NCI-H2196 treated with DMSO at 0.1 percent for 48 hours (cell line): ENCODE data around the gene SOCS7.

ENCODE experiments used
- DNase-seq: peaks from one replicate; lab custom pipeline; 2025; ENCODE audit not compliant: unreplicated experiment; lab: John Stamatoyannopoulos, UW

SOCS7 gene

DNA sequence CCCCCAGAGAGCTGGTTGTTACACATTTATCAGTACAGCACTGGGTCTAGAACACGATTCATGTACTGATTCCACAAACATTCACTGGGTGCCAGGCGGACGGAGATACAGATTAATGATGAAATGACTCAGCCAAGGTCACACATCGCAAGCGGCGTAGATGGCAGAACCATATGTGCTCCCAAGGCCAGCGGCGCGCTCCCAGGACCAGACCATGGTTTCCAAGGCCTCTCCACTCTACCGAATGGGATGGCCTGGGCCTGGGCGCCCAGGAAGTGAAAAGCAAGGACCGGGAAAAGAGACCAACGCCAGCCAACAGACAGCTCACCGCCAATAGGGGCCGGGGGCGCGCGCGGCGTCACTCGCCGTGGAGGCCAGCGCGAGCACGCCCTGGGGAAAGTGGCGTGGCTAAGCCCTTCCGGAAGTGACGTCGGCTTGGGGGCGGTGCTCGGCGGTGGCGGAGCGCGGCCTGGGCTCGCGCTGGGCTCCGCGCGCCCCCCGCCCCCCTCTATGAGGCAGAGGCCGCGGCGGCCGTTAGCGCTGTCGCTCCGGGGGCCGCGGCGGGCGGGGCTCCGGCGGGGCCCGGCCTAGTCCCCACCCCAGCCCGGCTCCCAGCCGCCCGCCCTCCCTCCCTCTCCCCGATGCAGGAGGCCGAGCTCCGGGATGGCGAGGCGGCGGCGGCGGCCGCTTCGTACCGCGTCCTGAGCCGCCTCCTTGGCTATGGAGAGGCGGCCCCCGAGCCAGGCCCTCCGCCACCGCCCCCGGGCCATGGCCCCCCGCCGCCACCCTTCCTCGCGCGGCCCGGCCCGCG is at the start of gene SOCS7:
TSS of gene SOCS7 (plus strand) at position 433 of the 811 bp plus-strand sequence. CDS start at position 642, 209 bp downstream.
- peak; percentile 54 for DNase-seq

DNA sequence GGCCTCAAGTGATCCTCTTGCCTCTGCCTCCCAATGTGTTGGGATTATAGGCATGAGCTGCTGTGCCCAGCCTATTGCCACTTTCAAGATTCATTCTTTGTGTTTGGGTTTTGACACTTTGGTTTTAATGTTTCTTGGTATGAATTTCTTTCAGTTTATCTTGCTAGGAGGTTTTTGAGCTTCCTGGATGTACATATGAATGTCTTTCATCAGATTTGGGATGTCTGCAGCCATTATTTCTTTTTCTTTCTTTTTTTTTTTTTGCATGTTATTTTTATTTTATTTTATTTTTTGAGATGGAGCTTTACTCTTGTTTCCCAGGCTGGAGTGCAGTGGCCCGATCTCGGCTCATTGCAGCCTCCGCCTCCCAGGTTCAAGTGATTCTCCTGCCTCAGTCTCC is 36.1 kb upstream of the SOCS7 start:
- DNase-seq, result no peak

GRCh38 chr17:38317081-38317480 is 34.6 kb upstream of the SOCS7 start:
- no peak for DNase-seq

- no peak for DNase-seq
Observed at GRCh38 chr17:38320482-38320881, 31.2 kb upstream of the SOCS7 start.

- DNase-seq, result peak; percentile 4
Observed at GRCh38 chr17:38322156-38322779, 29.4 kb upstream of the SOCS7 start.

GRCh38 chr17:38322897-38323296 is 28.7 kb upstream of the SOCS7 start:
- no peak for DNase-seq

- DNase-seq, result no peak
Observed at GRCh38 chr17:38324141-38324697, 27.4 kb upstream of the SOCS7 start.

DNA sequence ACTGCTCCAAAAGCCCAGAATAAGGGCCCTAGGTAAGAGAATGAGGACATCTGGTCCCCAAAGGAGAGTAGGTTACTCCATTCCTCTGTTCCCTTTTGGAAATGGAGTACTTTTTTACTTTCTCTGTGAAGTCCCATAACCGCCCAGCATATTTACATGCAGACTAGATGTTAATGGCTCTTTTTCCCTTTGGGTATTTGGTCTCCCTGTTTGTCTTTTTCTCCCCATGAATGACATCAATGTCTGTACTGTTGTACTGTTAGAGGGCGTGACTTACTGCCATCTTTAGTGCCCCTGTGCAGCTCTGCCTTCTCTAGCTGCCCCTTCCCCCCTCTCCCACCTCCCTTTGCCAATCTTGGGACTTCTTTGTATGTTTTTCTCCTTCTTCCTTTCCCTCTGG is 26.9 kb upstream of the SOCS7 start:
- no peak for DNase-seq

DNA sequence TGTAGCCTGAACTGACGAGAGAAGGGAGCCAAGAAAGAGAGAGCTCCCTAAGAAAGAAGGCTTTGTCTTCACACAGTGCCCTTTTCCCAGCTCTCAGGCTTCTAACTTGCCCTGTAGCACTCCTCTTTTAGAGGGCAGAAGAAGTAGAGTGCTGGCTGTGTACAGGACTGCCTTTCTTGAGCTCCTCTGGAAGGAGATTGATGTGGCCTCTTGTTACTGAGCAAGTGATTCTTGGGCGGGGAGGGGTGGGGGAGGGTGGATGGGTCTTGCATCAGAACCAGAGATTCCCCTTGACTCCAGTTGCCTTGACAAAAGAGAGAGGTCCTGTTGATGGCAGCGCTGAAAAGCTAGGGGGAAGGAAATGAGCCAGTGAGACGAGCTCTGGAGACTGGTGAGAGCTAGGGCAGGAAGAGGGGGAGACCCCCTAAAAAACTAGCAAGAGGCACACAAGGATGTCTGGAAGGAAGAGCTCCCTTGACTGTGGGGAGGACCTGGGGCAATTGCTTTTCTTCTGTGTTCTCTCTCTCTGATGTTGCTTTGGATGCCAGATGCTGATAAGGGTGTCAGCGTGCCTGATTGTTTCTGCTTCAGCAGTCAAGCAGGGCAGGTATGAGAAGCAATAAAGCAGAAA is 26.3 kb upstream of the SOCS7 start:
- no peak for DNase-seq

- DNase-seq, result no peak
Observed at GRCh38 chr17:38326996-38327792, 24.4 kb upstream of the SOCS7 start.

- DNase-seq, result no peak
Observed at GRCh38 chr17:38327936-38328335, 23.7 kb upstream of the SOCS7 start.

- DNase-seq, result no peak
Observed at GRCh38 chr17:38328620-38329019, 23.0 kb upstream of the SOCS7 start.

DNA sequence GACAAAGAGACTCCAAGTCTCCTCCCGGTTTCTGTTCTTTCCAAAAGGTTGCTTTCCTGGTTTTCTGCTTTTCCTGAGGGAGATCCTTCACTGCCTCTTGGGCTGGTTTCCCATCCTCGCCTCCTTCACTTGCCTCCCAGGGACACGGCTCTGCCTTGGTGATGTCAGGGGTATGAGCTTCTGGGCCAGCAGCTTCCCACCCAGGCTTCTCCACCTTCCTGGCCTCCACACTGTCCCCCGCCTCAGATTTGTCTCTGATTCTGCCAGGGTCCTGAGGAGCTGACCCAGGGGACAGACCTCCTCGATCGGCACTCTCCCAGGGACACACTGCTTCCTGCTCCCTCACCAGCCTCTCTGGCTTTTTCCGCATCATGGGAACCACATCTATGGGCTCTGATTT is 22.4 kb upstream of the SOCS7 start:
- DNase-seq, result no peak

- no peak for DNase-seq
Observed at GRCh38 chr17:38329808-38330730, 21.6 kb upstream of the SOCS7 start.

GRCh38 chr17:38330941-38331411 is 20.7 kb upstream of the SOCS7 start:
- DNase-seq, result no peak

DNA sequence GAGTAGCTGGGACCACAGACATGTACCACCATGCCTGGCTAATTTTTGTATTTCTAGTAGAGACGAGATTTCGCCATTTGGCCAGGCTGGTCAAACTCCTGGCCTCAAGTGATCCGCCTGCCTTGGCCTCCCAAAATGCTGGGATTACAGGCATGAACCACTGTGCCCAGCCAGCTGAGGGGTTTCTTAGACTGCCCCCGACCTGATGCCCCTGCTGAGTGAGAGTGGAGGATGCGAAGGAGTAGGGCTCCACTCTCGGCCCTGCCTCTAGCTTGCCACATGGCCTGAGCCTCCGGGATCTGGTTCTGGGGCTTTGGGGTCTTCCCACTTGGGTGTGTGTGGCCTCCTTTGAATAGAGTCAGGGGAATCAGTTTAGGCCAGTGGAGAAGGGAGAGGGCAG is 18.9 kb upstream of the SOCS7 start:
- no peak for DNase-seq

DNA sequence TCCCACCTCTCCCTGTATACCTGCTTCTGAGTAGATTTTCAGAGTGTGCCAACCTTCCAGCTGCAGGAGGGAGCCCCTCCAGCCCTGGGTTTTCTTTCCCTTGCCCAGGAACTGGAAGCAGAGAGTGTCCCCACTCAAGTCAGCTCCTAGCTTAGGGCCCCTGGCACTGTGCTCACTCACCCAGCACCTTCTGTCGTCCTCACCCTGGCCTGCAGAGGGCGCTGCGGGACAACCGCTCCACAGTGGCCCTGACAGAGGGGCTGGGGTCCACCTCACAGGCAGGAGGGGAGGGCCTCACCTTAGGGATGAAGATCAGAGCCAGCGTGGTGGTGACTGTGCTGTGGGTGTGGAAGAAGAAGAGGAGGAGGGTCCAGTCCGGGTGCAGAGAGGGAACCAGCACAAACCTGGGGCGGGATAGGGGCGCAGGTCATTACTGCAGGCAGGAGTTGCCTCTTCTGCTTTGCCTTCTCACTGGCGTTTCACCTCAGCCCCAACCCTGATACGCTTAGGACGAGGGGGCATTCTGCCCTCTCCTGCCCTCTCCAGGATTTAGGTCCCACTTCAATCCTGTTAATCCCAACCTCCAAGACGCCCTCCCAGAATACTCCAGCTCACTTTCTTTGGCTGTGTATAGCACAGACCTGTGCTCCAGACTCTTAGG is 17.9 kb upstream of the SOCS7 start:
- no peak for DNase-seq

GRCh38 chr17:38334480-38335364 is 16.9 kb upstream of the SOCS7 start:
- DNase-seq, result no peak
